ENCODE data around the gene ZNF232.
"Not testable (repeated sequence)": the region's sequence is repeated elsewhere in the genome, so short reads cannot be mapped to it uniquely, and the experiment has no call there.

The ZNF232 gene

GRCh38 chr17:5111402-5112204 lies at the start of gene ZNF232:
Gene ZNF232, minus strand, starts transcription at chr17:5111878. Its CDS starts 56 bp downstream, at chr17:5111822.
- DNase-seq (ENCODE audit: low spot score): peak; percentile 97
- no peak for TF ChIP-seq CTCF (IDR thresholded peaks at IDR 0.05; ENCODE audit: borderline replicate concordance, control extremely low read depth, extremely low read depth, insufficient read depth, missing control alignments)
- in situ Hi-C loops (cut with MboI; ENCODE audit: low sequenced_read_pairs, unreplicated experiment): no loop called here

- in situ Hi-C loops (cut with MboI; ENCODE audit: low sequenced_read_pairs, unreplicated experiment); DNase-seq (ENCODE audit: low spot score): not testable (repeated sequence)
Measured at GRCh38 chr17:5160702-5161101, 49.0 kb upstream of the ZNF232 start.

GRCh38 chr17:5146122-5146521 lies 34.4 kb upstream of the ZNF232 start:
- DNase-seq (ENCODE audit: low spot score); in situ Hi-C loops (cut with MboI; ENCODE audit: low sequenced_read_pairs, unreplicated experiment): not testable (repeated sequence)

- DNase-seq (ENCODE audit: low spot score); in situ Hi-C loops (cut with MboI; ENCODE audit: low sequenced_read_pairs, unreplicated experiment): not testable (repeated sequence)
Measured at GRCh38 chr17:5142877-5143276, 31.2 kb upstream of the ZNF232 start.

GRCh38 chr17:5139458-5139732 lies 27.7 kb upstream of the ZNF232 start:
- TF ChIP-seq CTCF (IDR thresholded peaks at IDR 0.05; ENCODE audit: borderline replicate concordance, control extremely low read depth, extremely low read depth, insufficient read depth, missing control alignments): no peak
- in situ Hi-C loops (cut with MboI; ENCODE audit: low sequenced_read_pairs, unreplicated experiment): no loop called here
- DNase-seq (ENCODE audit: low spot score): no peak

- in situ Hi-C loops (cut with MboI; ENCODE audit: low sequenced_read_pairs, unreplicated experiment): no loop called here
- no peak for DNase-seq (ENCODE audit: low spot score)
- TF ChIP-seq CTCF (IDR thresholded peaks at IDR 0.05; ENCODE audit: borderline replicate concordance, control extremely low read depth, extremely low read depth, insufficient read depth, missing control alignments): no peak
Measured at GRCh38 chr17:5138616-5139457, 27.2 kb upstream of the ZNF232 start.

GRCh38 chr17:5138198-5138544 lies 26.5 kb upstream of the ZNF232 start:
- in situ Hi-C loops (cut with MboI; ENCODE audit: low sequenced_read_pairs, unreplicated experiment); DNase-seq (ENCODE audit: low spot score): not testable (repeated sequence)

- in situ Hi-C loops (cut with MboI; ENCODE audit: low sequenced_read_pairs, unreplicated experiment); DNase-seq (ENCODE audit: low spot score): not testable (repeated sequence)
Measured at GRCh38 chr17:5137511-5138197, 26.0 kb upstream of the ZNF232 start.

- in situ Hi-C loops (cut with MboI; ENCODE audit: low sequenced_read_pairs, unreplicated experiment); DNase-seq (ENCODE audit: low spot score): not testable (repeated sequence)
Measured at GRCh38 chr17:5136580-5137412, 25.1 kb upstream of the ZNF232 start.
